Measurements from ENCODE around the gene HOXA3.

The HOXA3 gene

DNA sequence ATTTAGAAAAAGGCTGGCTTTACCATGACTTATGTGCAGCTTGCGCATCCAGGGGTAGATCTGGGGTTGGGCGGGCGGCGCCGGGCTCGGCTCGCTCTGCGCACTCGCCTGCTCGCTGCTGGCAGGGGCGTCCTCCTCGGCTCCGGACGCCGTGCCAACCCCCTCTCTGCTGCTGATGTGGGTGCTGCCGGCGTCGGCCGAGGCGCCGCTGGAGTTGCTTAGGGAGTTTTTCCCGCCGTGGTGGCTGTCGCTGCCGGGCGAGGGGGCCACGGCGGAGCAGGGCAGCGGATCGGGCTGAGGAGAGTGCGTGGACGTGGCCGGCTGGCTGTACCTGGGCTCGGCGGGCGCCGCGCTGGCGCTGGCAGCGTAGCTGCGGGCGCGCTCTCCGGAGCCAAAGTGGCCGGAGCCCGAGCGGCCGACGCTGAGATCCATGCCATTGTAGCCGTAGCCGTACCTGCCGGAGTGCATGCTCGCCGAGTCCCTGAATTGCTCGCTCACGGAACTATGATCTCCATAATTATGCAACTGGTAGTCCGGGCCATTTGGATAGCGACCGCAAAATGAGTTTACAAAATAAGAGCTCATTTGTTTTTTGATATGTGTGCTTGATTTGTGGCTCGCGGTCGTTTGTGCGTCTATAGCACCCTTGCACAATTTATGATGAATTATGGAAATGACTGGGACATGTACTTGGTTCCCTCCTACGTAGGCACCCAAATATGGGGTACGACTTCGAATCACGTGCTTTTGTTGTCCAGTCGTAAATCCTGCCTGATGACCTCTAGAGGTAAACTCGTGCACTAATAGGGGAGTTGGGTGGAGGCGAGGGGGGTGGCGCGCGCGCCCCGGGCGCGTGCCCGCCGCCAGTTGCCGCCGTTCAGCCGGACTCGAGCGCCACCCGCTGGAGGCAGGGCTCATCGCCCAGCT lies 9.1 kb downstream of the HOXA3 start, which contains the start of gene HOXA5:
Gene HOXA5 (minus strand): TSS at position 659 of the 927 bp plus-strand sequence. CDS start 74 bp downstream, at position 585.
- peak; percentile 99 for DNase-seq (ENCODE audit: low read depth)

DNA sequence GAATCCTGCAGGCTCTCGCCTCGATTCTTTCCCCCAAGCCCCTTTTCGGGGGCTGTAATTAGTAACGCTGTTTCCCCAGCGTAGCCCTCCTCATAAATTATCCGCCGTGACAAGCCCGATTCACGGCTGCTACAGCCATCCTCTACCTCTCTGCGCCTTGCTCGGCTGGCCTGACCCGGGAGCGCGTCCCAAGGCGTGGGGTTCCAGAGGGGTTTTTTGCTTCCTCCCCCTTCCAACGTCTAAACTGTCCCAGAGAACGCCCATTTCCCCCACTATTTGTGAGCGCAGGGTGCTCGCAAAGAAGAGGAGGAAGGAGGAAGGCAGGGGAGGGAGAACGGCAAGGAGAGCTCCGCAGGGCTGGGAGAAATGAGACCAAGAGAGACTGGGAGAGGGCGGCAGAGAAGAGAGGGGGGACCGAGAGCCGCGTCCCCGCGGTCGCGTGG lies 9.8 kb downstream of the HOXA3 start:
- DNase-seq (ENCODE audit: low read depth) = no peak

DNA sequence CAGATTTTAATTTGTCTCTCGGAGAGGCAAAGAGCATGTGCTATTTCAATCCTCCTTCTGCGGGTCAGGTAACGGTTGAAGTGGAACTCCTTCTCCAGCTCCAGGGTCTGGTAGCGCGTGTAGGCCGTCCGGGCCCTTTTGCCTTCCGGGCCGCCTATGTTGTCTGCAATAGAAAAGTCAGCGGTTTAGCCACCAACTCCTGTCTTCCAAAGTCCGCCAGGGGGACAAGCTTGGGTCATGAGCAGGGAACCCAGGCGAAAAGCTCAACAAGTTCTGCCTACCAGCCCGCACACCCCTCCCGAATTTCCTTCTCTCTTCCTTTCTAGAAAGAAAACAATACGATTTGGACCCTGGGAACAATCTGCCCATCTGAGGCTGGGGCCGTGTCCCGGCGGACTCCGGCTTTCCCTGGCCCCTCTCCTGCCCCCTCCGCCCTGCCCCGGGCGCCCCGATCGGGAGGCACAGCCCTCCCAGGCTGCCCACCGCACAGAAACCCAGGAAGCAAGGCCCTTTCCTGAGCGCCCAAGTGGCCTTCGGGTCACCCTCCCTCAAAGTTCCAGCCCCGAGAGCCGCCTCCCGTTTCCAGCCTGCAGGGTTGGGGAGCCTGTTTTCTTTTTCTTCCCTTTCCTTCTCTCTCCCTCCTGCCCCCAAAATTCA lies 10.3 kb downstream of the HOXA3 start:
- DNase-seq (ENCODE audit: low read depth) = no peak

DNA sequence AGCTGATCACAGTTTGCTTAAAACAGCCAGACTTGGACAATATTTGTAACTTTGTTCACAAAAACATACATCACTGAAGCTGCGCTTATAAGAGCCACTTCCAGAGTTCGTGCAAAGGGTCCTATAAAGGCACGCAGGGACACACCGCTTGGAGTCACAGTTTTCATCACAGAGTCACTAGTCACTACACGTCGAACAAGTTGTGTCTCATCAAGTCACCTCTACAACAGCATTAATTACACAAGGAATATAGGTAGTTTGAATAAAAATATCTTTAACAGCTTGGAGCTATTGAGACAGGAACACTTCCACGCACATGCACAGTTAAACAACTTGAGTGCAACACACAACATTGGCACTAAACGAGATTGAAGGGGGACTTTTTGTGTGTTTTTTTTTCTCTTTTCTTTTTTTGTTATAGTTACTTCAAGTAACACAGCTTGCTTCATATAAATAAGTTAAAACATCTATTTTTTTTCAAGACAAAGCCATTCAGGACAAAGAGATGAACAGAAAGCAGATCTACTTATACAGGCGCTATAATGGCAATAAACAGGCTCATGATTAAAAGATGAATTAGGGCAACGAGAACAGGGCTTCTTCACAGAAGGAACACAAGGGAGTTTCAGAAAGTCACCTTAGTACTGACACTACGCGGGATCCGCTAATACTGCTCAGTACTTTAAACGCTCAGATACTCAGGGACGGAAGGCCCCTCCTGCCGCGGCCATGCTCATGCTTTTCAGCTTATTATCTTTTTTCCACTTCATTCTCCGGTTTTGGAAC lies 11.1 kb downstream of the HOXA3 start:
- DNase-seq (ENCODE audit: low read depth) = no peak

DNA sequence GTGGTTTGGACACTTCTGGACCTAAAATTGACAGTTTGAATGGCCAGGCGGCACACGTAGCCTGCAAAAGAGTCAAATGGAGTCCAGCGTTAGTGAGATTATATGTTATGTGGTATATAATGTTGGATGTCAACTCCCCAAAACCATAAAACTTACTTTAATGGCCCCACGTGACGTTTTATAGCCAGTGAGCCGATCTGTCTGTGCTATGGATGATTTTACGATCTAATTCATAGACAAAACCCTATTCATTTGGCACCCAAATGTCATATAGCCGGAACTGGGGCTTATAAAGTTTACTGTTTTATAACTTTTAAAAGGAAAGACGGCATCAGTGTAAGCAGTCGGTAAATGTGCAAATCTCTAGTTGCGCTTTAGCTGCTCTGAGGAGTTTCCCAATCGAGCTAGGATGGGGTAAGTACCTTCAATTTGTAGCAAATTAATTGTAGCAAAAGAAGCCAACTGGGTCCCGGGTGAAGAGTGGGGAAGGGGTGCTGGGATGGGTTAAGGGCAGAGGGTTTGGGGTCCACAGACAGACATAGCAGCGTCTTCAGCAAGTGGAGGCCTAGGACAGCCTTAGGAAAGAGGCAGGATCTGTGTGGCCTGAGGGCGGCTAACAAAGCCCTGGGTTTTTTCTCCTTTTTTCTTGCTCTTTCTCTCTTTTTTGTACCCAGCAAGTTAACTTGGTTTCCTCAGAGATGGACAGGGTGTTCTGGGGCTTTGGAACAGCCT lies 12.1 kb downstream of the HOXA3 start:
- DNase-seq (ENCODE audit: low read depth) = no peak

DNA sequence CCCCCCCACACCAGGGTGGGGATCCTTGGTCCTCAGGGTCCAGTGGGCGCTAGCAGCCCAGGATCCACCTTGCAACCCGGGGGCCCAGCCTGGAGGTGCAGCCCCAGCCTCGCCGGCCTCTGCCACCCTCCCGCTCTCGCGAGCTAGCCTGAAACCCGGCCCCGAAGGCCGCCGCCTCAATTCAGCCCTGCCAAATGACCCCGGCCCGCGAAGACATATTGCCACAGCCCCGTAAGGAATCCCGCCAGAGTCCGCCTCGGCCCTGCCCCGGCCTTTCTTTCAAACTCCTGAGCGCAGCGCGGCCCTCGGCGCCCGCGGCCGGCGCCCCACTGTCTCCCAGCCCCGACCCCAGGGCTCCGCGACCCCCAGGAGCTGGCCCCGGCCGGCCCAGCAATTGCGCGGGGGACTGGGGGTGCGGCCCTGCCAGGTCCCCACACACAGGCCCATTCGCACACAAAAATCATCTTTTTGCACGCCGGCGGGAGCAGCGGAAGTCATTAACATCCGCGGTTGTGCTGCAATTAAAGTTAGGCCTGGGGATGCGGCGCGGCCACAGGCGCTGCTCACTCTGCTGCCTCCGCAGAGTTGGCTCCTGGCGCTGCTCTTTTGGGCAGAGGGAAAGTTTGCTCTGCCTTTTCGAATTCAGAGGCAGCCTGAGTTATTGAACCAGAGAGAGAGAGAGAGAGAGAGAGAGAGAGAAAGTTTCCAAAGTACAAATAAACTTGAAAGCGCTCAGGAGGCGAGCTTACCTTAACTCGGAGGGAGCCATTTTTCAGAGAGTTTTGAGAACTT lies 12.9 kb downstream of the HOXA3 start:
- DNase-seq (ENCODE audit: low read depth) = no peak

DNA sequence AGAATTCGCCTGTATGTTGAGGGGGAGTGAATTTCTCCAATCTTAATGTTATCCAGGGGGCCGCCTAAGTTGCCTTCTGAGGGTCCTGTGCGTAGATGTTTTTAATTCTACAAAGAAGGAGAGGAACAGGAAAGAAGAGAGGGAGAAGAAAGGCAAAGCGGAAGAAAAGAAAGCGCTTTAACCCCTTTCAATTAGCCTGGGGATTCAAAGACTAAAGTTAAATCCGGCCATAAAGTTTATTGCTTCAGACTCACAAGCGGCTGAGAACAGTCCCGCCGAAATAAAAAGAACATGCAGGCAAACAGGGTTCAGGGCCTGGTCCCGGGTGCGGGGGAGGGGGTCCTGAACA lies 13.4 kb downstream of the HOXA3 start:
- no peak for DNase-seq (ENCODE audit: low read depth)

DNA sequence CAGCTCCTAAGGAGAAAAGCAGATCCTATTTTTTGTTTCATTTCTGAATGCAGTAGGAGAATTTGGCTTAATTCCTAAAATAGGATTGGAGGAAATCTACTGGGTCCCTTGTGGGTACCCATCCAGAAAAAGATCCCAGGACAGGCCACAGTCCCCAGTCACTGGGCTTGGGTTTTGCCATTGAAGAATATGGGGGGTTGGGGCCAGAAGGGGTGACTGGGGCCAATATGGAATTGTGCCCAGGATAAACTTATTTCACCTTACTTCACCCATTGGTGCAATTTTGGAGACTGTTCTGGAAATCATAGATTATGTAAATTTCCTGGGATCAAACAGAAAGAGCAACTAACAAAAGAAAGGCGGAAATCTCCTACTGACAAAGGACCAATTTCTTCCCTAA lies 13.9 kb downstream of the HOXA3 start:
- DNase-seq (ENCODE audit: low read depth) = no peak

DNA sequence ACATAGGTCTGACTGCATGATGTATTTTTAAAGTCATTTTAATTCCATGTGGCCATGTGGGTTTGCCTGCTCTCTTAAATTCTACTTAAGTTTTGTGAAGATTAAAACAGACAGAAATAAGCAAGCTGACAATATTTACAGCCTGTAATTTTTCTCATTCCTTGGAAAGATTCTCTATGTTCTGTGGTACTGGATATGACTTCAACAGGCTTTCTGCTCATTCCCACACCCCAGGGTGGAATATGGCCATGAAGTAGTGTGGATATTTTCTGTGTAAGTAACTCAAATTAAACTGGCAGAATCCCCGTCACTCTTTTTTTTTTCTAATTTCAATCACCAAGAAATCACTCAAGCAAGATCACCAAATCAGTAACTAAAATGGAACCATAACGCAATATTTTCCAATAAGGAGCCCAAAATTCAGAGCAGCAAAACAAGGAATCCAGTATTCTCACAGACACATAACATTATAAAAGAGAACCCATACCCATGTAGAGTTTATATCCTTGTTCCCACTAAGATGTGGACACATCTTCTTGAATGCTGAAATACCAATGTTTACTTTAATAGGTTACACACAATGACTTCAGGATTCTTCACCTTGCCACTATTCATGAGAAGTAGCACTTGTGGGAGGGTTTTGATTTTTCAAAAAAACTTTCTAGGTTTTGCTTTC lies 14.6 kb downstream of the HOXA3 start:
- DNase-seq (ENCODE audit: low read depth) = no peak

DNA sequence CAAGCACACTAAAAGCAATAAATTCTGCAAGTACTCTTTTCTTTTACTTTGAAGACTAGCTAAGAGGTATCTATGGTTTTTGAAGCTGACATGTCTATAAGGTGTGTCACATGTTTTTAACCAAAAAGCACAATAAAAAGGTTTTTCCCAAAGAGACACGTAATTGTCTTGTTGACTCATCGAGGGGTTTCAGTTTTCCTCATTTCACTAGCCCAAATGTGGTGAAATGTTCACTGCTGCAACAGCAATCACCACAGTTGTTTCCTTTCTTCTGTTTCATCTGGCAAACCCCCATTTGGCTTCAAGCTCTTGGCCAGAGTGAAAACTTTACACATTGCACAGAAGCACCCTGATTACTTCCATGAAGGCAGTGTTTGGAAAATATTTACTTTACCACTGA lies 18.0 kb downstream of the HOXA3 start:
- peak; percentile 92 for DNase-seq (ENCODE audit: low read depth)

DNA sequence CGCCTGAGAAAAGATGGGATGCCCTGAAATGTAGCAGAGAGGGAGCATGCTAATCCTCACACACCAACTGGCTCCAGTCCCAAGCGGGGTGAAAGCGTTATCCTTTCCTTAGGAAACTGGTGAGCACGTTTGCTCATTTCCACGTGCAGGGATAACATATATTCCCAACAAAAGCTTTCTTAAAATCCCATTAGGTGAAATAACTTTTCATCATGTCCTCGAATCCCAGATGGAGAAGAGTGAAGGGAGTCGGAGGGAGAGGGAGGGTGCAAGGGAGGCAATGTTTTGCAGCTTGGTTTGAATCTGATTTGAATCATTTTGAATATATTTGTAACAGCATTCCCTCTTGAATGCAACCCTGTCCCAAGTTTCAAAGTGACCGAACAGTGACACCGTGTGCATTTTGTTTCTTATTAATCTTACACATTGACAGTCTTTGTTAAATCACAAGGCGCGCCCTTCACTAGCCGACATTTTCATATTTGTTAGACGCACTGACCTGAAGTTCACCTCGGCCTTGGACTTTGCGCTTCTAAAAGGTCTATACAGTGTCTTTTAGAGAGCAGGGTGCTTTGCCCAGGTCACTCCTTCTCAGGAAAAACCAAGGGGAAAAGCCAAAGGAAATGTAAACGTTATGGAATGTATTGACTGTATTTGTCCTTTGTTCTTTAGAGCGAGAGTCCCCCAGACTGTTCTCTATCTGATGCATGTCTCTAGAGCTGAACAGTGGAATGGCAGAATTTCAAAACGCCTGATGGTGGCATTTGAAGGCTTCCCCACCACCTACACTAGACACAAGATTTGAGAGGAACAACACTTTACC lies 18.8 kb downstream of the HOXA3 start:
- no peak for DNase-seq (ENCODE audit: low read depth)

DNA sequence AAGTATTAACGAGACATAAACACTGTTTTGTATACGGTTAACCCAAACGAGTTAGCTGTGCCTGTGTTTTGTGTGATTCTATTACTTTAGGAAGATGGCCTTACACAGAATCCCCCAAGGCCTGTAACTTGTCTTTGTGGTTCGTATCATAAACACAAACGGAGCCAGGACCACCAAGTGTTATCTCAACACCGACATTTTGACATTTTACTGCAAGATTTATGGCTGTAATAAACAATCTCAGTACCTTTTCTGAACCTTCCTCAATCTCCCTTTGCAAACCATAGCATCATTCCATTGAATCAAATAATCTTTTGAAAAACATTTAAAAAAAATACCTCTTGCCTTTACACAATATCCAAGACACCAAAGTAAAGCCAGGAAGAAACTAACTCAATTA lies 19.4 kb downstream of the HOXA3 start:
- DNase-seq (ENCODE audit: low read depth) = no peak

DNA sequence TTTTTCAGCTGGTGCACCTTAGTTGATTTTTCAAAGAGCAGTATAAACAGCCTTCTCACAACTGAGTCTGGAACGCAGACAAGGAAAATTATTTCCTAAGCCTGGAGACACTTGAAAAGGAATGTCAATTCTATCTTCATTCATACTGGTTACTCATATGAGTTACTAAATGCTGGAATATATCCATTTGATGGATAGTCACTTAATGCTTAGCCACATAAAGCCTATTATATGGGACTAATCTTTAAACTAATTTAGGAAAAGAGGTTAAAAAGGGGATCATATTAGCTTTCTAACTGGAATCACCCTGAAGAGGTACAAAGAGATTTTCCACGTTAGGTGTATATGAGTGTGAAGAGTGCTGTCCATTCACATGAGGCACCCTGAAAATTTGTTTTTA lies 20.2 kb downstream of the HOXA3 start:
- DNase-seq (ENCODE audit: low read depth) = peak; percentile 40

DNA sequence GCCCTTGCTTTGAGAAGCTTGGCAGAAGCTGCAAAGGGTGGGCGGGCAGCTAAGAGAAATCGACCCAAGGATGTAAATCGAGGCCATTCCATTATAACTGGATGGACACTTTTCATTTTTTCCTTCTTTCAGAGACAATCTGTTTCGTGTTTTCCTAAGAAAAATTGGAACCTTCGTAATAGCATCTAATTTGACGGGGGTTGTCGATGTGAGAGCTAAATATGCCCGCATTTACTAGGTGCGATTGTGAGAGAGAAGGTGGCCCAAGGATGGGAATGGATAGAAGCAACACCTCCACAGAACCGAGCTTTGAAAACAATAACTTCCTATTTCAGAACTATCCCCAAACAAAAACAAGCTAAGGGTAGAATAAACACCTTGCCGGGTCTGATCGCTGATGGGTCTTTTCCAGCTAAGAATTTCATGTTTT lies 21.0 kb downstream of the HOXA3 start:
- no peak for DNase-seq (ENCODE audit: low read depth)

DNA sequence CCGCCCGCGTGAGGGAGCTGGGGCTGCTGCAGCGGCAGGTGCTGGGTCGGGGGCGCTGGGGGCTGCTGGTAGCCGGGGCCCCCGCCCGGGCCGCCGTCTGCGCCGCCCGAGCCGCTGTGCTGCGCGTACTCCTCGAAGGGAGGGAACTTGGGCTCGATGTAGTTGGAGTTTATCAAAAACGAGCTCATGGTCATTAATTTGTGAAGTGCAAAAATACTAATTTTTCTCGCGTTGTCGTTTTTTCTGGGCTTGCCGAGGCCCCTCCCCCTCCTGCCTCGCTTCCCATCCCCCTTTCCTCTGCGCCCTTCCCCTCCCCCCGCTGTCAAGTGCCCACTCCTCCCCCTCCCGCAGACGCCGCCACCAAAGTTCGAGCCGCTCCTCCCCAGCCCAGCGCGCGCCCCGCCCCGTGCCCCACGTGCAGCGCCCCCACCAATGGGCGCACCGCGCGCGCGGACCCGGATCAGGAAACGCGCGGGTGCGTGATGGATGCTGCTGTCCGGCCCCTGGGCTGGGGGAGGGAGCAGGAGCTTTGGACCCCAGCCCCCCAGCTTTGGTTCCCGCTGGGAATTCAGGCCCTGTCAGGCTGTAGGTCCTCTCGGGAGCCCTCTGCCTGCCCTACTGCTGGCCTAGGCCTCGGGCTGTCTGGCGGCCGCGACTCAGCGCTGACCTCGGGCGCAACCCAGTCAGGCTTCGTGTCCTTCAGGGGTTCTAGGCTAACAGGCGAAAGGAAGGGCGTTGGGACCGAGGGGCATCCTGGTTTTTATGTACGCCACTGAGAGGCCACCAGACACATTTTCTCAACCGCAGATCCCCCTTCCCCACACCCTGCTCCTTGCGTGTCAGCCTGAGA lies 21.6 kb downstream of the HOXA3 start, which contains the start of gene HOXA4:
Gene HOXA4 (minus strand): TSS at position 218 of the 850 bp plus-strand sequence. CDS start 24 bp downstream, at position 194.
- peak; percentile 82 for DNase-seq (ENCODE audit: low read depth)

DNA sequence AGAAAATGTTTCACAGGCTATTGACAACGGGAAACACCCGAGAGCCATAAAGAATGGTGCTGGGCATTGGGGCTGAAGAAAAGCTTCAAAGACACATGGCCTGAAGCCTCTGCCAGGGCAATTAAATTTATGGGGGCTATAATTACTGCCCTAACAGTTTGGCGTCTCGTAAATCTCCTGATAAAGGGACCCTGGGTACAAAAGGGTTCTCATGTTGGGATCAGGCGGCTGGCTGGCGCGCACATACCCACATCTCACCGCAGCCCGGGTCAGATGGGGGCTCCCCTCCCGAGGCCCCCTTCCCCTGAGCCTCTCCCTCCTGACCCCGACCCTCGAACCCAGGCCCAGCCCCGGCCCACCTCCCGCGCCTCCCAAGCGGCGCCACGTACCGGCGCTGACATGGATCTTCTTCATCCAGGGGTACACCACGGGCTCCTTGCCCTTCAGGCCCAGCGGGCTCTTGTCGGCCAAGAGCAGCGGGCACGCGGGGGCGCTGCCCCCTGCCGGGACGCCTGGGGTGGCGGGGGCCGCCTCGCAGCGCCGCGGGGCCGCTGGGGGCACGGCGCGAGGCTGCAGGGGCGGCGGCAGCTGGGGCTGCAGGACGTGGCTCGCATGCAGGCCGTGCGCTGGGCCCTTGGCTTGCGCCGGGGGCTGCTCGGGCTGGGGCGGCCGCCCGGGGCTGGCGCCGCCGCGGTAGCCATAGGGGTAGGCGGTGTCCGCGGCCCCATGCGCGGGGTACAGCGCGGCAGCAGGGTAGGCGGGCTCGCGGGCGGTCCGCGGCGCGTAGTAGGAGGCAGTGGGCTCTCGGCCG lies 22.4 kb downstream of the HOXA3 start:
- DNase-seq (ENCODE audit: low read depth) = peak; percentile 37
